ENCODE measurements around the gene KRT77. TPM values are rescaled to one million over a fixed set of nuclear protein-coding genes. Genes with fewer than 3 reads are reported as not detected.

Gene KRT77
- total RNA-seq, 4 donors from 2014 or later = 122 to 659 (median 243) TPM

GRCh38 chr12:52667509-52667908 is 35.8 kb downstream of the KRT77 start:
- intact Hi-C loops (cut with DNase I; ENCODE audit: low total_unique reads) = no loop called here
- DNase-seq (ENCODE audit: low spot score in 2 of 2) = no peak
- TF ChIP-seq POLR2A (IDR thresholded peaks at IDR 0.05) (no peak), CTCF (IDR thresholded peaks at IDR 0.05) (no peak)
- no peak overlapping the region for H3K4me3 ChIP-seq (ENCODE audit: low read depth, poor library complexity, severe bottlenecking)
- 44 to 47% methylated on average over 6 to 9 of the region's 9 CpGs for WGBS, 2 donors

GRCh38 chr12:52666471-52666870 is 36.9 kb downstream of the KRT77 start:
- H3K4me3 ChIP-seq (ENCODE audit: low read depth, poor library complexity, severe bottlenecking) = no peak overlapping the region
- WGBS, 2 donors = 75 to 81% methylated on average over 3 of the region's 3 CpGs
- no peak for TF ChIP-seq CTCF (IDR thresholded peaks at IDR 0.05)
- no peak for TF ChIP-seq POLR2A (IDR thresholded peaks at IDR 0.05)
- no peak for DNase-seq (ENCODE audit: low spot score in 2 of 2)
- intact Hi-C loops (cut with DNase I; ENCODE audit: low total_unique reads) = no loop called here

- intact Hi-C loops (cut with DNase I; ENCODE audit: low total_unique reads) = loop anchor here (5.0 kb wide), 1 partner anchor 214 kb away; no protein-coding TSS in a partner anchor
- TF ChIP-seq CTCF (IDR thresholded peaks at IDR 0.05) (no peak), POLR2A (IDR thresholded peaks at IDR 0.05) (no peak)
- peak in 1 of 2 donors; percentile 23 for DNase-seq (ENCODE audit: low spot score in 2 of 2)
- H3K4me3 ChIP-seq (ENCODE audit: low read depth, poor library complexity, severe bottlenecking) = no peak overlapping the region
Measured at GRCh38 chr12:52663420-52663819, 39.9 kb downstream of the KRT77 start.

- H3K4me3 ChIP-seq (ENCODE audit: low read depth, poor library complexity, severe bottlenecking) = no peak overlapping the region
- TF ChIP-seq CTCF (IDR thresholded peaks at IDR 0.05) = no peak
- no peak for TF ChIP-seq POLR2A (IDR thresholded peaks at IDR 0.05)
- no peak for DNase-seq (ENCODE audit: low spot score in 2 of 2)
- intact Hi-C loops (cut with DNase I; ENCODE audit: low total_unique reads) = loop anchor here (5.0 kb wide), 1 partner anchor 214 kb away; no protein-coding TSS in a partner anchor
Measured at GRCh38 chr12:52662918-52663229, 40.5 kb downstream of the KRT77 start.

GRCh38 chr12:52662093-52662917 is 41.0 kb downstream of the KRT77 start:
- no peak for DNase-seq (ENCODE audit: low spot score in 2 of 2)
- no peak overlapping the region for H3K4me3 ChIP-seq (ENCODE audit: low read depth, poor library complexity, severe bottlenecking)
- intact Hi-C loops (cut with DNase I; ENCODE audit: low total_unique reads) = loop anchor here (5.0 kb wide), 1 partner anchor 215 kb away; no protein-coding TSS in a partner anchor
- 69 to 72% methylated on average over 10 of the region's 10 CpGs for WGBS, 2 donors
- TF ChIP-seq POLR2A (IDR thresholded peaks at IDR 0.05) (no peak), CTCF (IDR thresholded peaks at IDR 0.05) (no peak)

- no peak overlapping the region for H3K4me3 ChIP-seq (ENCODE audit: low read depth, poor library complexity, severe bottlenecking)
- DNase-seq (ENCODE audit: low spot score in 2 of 2) = no peak
- TF ChIP-seq CTCF (IDR thresholded peaks at IDR 0.05) = no peak
- no peak for TF ChIP-seq POLR2A (IDR thresholded peaks at IDR 0.05)
- WGBS, 2 donors = 94 to 99% methylated on average over 3 of the region's 3 CpGs
- intact Hi-C loops (cut with DNase I; ENCODE audit: low total_unique reads) = loop anchor here (5.0 kb wide), 1 partner anchor 216 kb away; no protein-coding TSS in a partner anchor
Measured at GRCh38 chr12:52661668-52662067, 41.7 kb downstream of the KRT77 start.

Data from lower leg skin (tissue), 4 donors.